Neuronal stem cell (in vitro differentiated cells): ENCODE data around the gene SSBP3.

Experiments
- DNase-seq: peaks from one replicate; pipeline ENCODE4 v3.0.0-alpha.2; 2013; ENCODE audit warnings: low spot score
- H2AFZ ChIP-seq: one replicate; pipeline ENCODE4 v1.6.1; 2013; ENCODE audit warnings: mild to moderate bottlenecking, low read length, inconsistent platforms
- H2AK5ac ChIP-seq: 2 replicates; pipeline ENCODE4 v1.6.1; 2013; ENCODE audit warnings: low read depth, mild to moderate bottlenecking, inconsistent platforms, low read length, moderate library complexity, mixed read lengths
- H2BK120ac ChIP-seq: 2 replicates; pipeline ENCODE4 v1.6.1; 2013; ENCODE audit warnings: low read depth, mild to moderate bottlenecking, inconsistent platforms, low read length, moderate library complexity, mixed read lengths
- H2BK12ac ChIP-seq: one replicate; pipeline ENCODE4 v1.6.1; 2013; ENCODE audit warnings: low read length, inconsistent platforms
- H2BK15ac ChIP-seq: 2 replicates; pipeline ENCODE4 v1.6.1; 2013; ENCODE audit warnings: mild to moderate bottlenecking, low read length, inconsistent platforms, mixed read lengths
- H2BK5ac ChIP-seq: one replicate; pipeline ENCODE4 v1.6.1; 2013; ENCODE audit warnings: inconsistent platforms, mild to moderate bottlenecking, low read length, moderate library complexity
- H3K14ac ChIP-seq: one replicate; pipeline ENCODE4 v1.6.1; 2013; ENCODE audit warnings: low read length, inconsistent platforms
- H3K18ac ChIP-seq: 2 replicates; pipeline ENCODE4 v1.6.1; 2013; ENCODE audit warnings: low read length, inconsistent platforms
- H3K23ac ChIP-seq: 2 replicates; pipeline ENCODE4 v1.6.1; 2013; ENCODE audit warnings: low read depth, mild to moderate bottlenecking, mixed read lengths, low read length, inconsistent platforms; ENCODE audit not compliant: poor library complexity
- H3K27ac ChIP-seq: replicated peaks from 3 replicates; pipeline ENCODE4 v1.5.1; 2013; ENCODE audit warnings: low read length, inconsistent platforms
- H3K27me3 ChIP-seq, 3 experiments: 2 replicates each; pipeline ENCODE4 v1.6.1; 2013; ENCODE audit warnings: low read length in 3 of 3, mild to moderate bottlenecking in 2 of 3, inconsistent platforms in 1 of 3, low read depth in 1 of 3, mixed read lengths in 1 of 3, moderate library complexity in 1 of 3; ENCODE audit not compliant: control insufficient read depth in 3 of 3, insufficient read depth in 3 of 3
- H3K36me3 ChIP-seq, 2 donors: replicated peaks in 1 of 2; 2 replicates each; pipeline ENCODE4 v1.6.1; 2013; ENCODE audit warnings: low read length in 2 of 2; ENCODE audit not compliant: control insufficient read depth in 2 of 2, insufficient read depth in 2 of 2
- H3K4ac ChIP-seq: 2 replicates; pipeline ENCODE4 v1.6.1; 2013; ENCODE audit warnings: inconsistent platforms, mild to moderate bottlenecking, low read length, moderate library complexity
- H3K4me1 ChIP-seq, 2 donors: 1 replicate in 1 of 2; 2 replicates in 1 of 2; pipeline ENCODE4 v1.6.1; 2013; ENCODE audit warnings: low read length in 2 of 2, low read depth in 1 of 2; ENCODE audit not compliant: control insufficient read depth in 2 of 2, insufficient read depth in 1 of 2
- H3K4me2 ChIP-seq: one replicate; pipeline ENCODE4 v1.6.1; 2013; ENCODE audit warnings: mild to moderate bottlenecking, low read length, inconsistent platforms; ENCODE audit not compliant: insufficient read depth, poor library complexity, severe bottlenecking
- H3K4me3 ChIP-seq, 2 donors: 2 replicates each; pipeline ENCODE4 v1.5.1; 2013; ENCODE audit warnings: low read length in 2 of 2, mild to moderate bottlenecking in 2 of 2, inconsistent platforms in 1 of 2, moderate library complexity in 1 of 2
- H3K79me1 ChIP-seq: one replicate; pipeline ENCODE4 v1.6.1; 2013; ENCODE audit warnings: low read depth, mild to moderate bottlenecking, inconsistent platforms, low read length, moderate library complexity
- H3K9ac ChIP-seq: one replicate; pipeline ENCODE4 v1.6.1; 2013; ENCODE audit warnings: mild to moderate bottlenecking, low read depth, low read length, inconsistent platforms; ENCODE audit not compliant: poor library complexity
- H3K9me3 ChIP-seq, 2 donors: replicated peaks in 1 of 2; 2 replicates each; pipeline versions ENCODE3 to v1.6.1; 2013; ENCODE audit warnings: low read length in 2 of 2, mild to moderate bottlenecking in 2 of 2, inconsistent platforms in 1 of 2, low read depth in 1 of 2, mixed read lengths in 1 of 2, moderate library complexity in 1 of 2; ENCODE audit not compliant: control insufficient read depth in 2 of 2, insufficient read depth in 1 of 2
- H4K8ac ChIP-seq: one replicate; pipeline ENCODE4 v1.6.1; 2013; ENCODE audit warnings: low read depth, mild to moderate bottlenecking, inconsistent platforms, low read length, moderate library complexity
- H4K91ac ChIP-seq: one replicate; pipeline ENCODE4 v1.6.1; 2013; ENCODE audit warnings: low read length, low read depth, mild to moderate bottlenecking, inconsistent platforms; ENCODE audit not compliant: poor library complexity
- WGBS, 2 donors: extraction: QIAGEN DNeasy Blood & Tissue Kit; methylation state at CpG; one replicate each; pipeline ENCODE4 v1.1.7; 2013; ENCODE audit warnings: missing lambda C conversion rate in 2 of 2, mixed read lengths in 1 of 2; ENCODE audit not compliant: insufficient read length in 2 of 2, insufficient replicate concordance in 1 of 2; ENCODE audit errors: extremely low coverage in 2 of 2; 5-methylcytosine and 5-hydroxymethylcytosine counted together

SSBP3 gene

GRCh38 chr1:54317084-54317483 is 89.1 kb downstream of the SSBP3 start:
- H4K91ac ChIP-seq: no peak overlapping the region
- no peak overlapping the region for H3K27ac ChIP-seq
- no peak overlapping the region for H3K9ac ChIP-seq
- peaks cover 4% of the 10 kb centered on the region for H3K79me1 ChIP-seq
- H2BK15ac ChIP-seq: no peak overlapping the region
- H2AK5ac ChIP-seq: no peak overlapping the region
- H3K4me3 ChIP-seq: no peak overlapping the region
- H3K4me1 ChIP-seq: peaks cover 13 to 31% of the 10 kb centered on the region in 2 donors
- no peak overlapping the region for H2BK120ac ChIP-seq
- no peak overlapping the region for H3K14ac ChIP-seq
- H3K4ac ChIP-seq: no peak overlapping the region
- H3K36me3 ChIP-seq: peaks cover 0 to 55% of the 10 kb centered on the region in 2 donors
- H2BK12ac ChIP-seq: no peak overlapping the region
- H3K27me3 ChIP-seq: no peaks in the 10 kb centered on the region
- H4K8ac ChIP-seq: no peak overlapping the region
- no peak overlapping the region for H3K18ac ChIP-seq
- peaks cover 0 to 3% of the 10 kb centered on the region in 2 donors for H3K9me3 ChIP-seq
- H2BK5ac ChIP-seq: no peak overlapping the region
- no peak for DNase-seq
- no CpG with 5 or more reads among the region's 7 CpGs for WGBS, 2 donors
- no peak overlapping the region for H3K4me2 ChIP-seq
- no peak overlapping the region for H3K23ac ChIP-seq
- H2AFZ ChIP-seq: no peak overlapping the region

GRCh38 chr1:54315099-54315498 is 91.1 kb downstream of the SSBP3 start:
- Histone ChIP-seq H3K36me3 (peaks cover 0 to 37% of the 10 kb centered on the region in 2 donors), H2AFZ (no peak overlapping the region), H2BK15ac (no peak overlapping the region), H4K8ac (no peak overlapping the region), H3K27me3 (no peaks in the 10 kb centered on the region), H3K23ac (no peak overlapping the region), H3K18ac (no peak overlapping the region), H3K4me3 (no peak overlapping the region), H2BK120ac (no peak overlapping the region), H2BK5ac (no peak overlapping the region), H3K27ac (no peak overlapping the region), H2AK5ac (no peak overlapping the region), H3K14ac (no peak overlapping the region), H3K79me1 (peaks cover 4% of the 10 kb centered on the region), H3K4me2 (no peak overlapping the region), H3K4me1 (peaks cover 28 to 49% of the 10 kb centered on the region in 2 donors), H2BK12ac (no peak overlapping the region), H3K9me3 (peaks cover 0 to 3% of the 10 kb centered on the region in 2 donors), H3K4ac (no peak overlapping the region), H4K91ac (no peak overlapping the region), H3K9ac (peak overlapping the region; percentile 46)
- no peak for DNase-seq
- WGBS, 2 donors: no CpG with 5 or more reads among the region's 4 CpGs

- H4K91ac ChIP-seq: no peak overlapping the region
- H3K4me3 ChIP-seq: no peak overlapping the region
- no peaks in the 10 kb centered on the region for H3K27me3 ChIP-seq
- no peak overlapping the region for H4K8ac ChIP-seq
- H2BK120ac ChIP-seq: no peak overlapping the region
- no peak overlapping the region for H2AFZ ChIP-seq
- H3K23ac ChIP-seq: no peak overlapping the region
- peaks cover 29 to 52% of the 10 kb centered on the region in 2 donors for H3K4me1 ChIP-seq
- no peak overlapping the region for H2BK12ac ChIP-seq
- no peak overlapping the region for H3K27ac ChIP-seq
- no peak overlapping the region for H3K14ac ChIP-seq
- no CpG with 5 or more reads among the region's 6 CpGs for WGBS, 2 donors
- no peak overlapping the region for H3K18ac ChIP-seq
- no peak overlapping the region for H2AK5ac ChIP-seq
- peaks cover 0 to 34% of the 10 kb centered on the region in 2 donors for H3K36me3 ChIP-seq
- H3K4me2 ChIP-seq: no peak overlapping the region
- H2BK5ac ChIP-seq: no peak overlapping the region
- peaks cover 0 to 3% of the 10 kb centered on the region in 2 donors for H3K9me3 ChIP-seq
- no peak overlapping the region for H3K9ac ChIP-seq
- no peak for DNase-seq
- H2BK15ac ChIP-seq: no peak overlapping the region
- no peak overlapping the region for H3K4ac ChIP-seq
- peaks cover 4% of the 10 kb centered on the region for H3K79me1 ChIP-seq
Observed at GRCh38 chr1:54314696-54315095, 91.5 kb downstream of the SSBP3 start.

- no peak overlapping the region for H3K27ac ChIP-seq
- no CpG with 5 or more reads among the region's 7 CpGs for WGBS, 2 donors
- H3K18ac ChIP-seq: no peak overlapping the region
- no peak overlapping the region for H3K14ac ChIP-seq
- H3K4me2 ChIP-seq: no peak overlapping the region
- no peaks in the 10 kb centered on the region for H3K27me3 ChIP-seq
- no peak overlapping the region for H3K4me3 ChIP-seq
- H3K23ac ChIP-seq: no peak overlapping the region
- H2AFZ ChIP-seq: no peak overlapping the region
- H4K8ac ChIP-seq: no peak overlapping the region
- peaks cover 0 to 3% of the 10 kb centered on the region in 2 donors for H3K9me3 ChIP-seq
- no peak overlapping the region for H3K4ac ChIP-seq
- no peak overlapping the region for H4K91ac ChIP-seq
- H3K36me3 ChIP-seq: peaks cover 0 to 17% of the 10 kb centered on the region in 2 donors
- peaks cover 34 to 63% of the 10 kb centered on the region in 2 donors for H3K4me1 ChIP-seq
- H2BK120ac ChIP-seq: no peak overlapping the region
- no peak overlapping the region for H2BK12ac ChIP-seq
- DNase-seq: no peak
- no peak overlapping the region for H2BK5ac ChIP-seq
- no peak overlapping the region for H2AK5ac ChIP-seq
- H2BK15ac ChIP-seq: no peak overlapping the region
- H3K79me1 ChIP-seq: peaks cover 4% of the 10 kb centered on the region
- H3K9ac ChIP-seq: no peak overlapping the region
Observed at GRCh38 chr1:54312796-54313316, 93.3 kb downstream of the SSBP3 start.
